Heart left ventricle (tissue), 16 donors: ENCODE measurements around the gene NRF1. TPM values are rescaled to one million over a fixed set of nuclear protein-coding genes. Genes with fewer than 3 reads are reported as not detected.

Source experiments
- ATAC-seq, 4 donors: fragments of 200-7000 bp; cut with Tn5 transposase; one replicate each; pipeline ENCODE4 v1.9.1; 2020 to 2022; ENCODE audit warnings: moderate library complexity in 4 of 4, mild to moderate bottlenecking in 3 of 4, moderate number of reproducible peaks in 1 of 4
- DNase-seq, 5 donors: peaks; one replicate each; pipeline ENCODE4 v3.0.0-alpha.2; 2020
- H3K27ac ChIP-seq, 12 donors: fragments of 200-600 bp; sonication (generic) in 4 of 12; one replicate each; pipeline versions ENCODE4 v1.5.0 to v1.8.0; 2016 to 2022; ENCODE audit warnings: mild to moderate bottlenecking in 2 of 12
- H3K27me3 ChIP-seq, 9 donors: fragments of 200-600 bp; sonication (generic) in 2 of 9; one replicate each; pipeline versions ENCODE4 v1.5.1 to v1.8.0; 2016 to 2022; ENCODE audit warnings: mild to moderate bottlenecking in 3 of 9
- H3K36me3 ChIP-seq, 9 donors: fragments of 200-600 bp; sonication (generic) in 2 of 9; one replicate each; pipeline versions ENCODE4 v1.5.0 to v1.8.0; 2018 to 2022; ENCODE audit warnings: mild to moderate bottlenecking in 2 of 9
- H3K4me1 ChIP-seq, 12 donors: fragments of 200-600 bp; sonication (generic) in 4 of 12; one replicate each; pipeline versions ENCODE4 v1.5.0 to v1.8.0; 2016 to 2022; ENCODE audit warnings: mild to moderate bottlenecking in 3 of 12
- H3K4me3 ChIP-seq, 12 donors: fragments of 200-600 bp; sonication (generic) in 4 of 12; one replicate each; pipeline versions ENCODE4 v1.5.0 to v1.8.0; 2017 to 2022; ENCODE audit warnings: mild to moderate bottlenecking in 9 of 12, moderate library complexity in 4 of 12
- H3K9me3 ChIP-seq, 12 donors: fragments of 200-600 bp; sonication (generic) in 4 of 12; one replicate each; pipeline versions ENCODE4 v1.5.0 to v1.8.0; 2016 to 2022; ENCODE audit warnings: mild to moderate bottlenecking in 1 of 12
- POLR2A ChIP-seq, 2 donors: fragments of 450-650 bp; IDR thresholded peaks; one replicate each; pipeline ENCODE4 v1.6.1; 2017; ENCODE audit warnings: antibody characterized with exemption in 2 of 2, mild to moderate bottlenecking in 2 of 2, moderate library complexity in 2 of 2
- WGBS, 4 donors: extraction: QIAGEN DNeasy Blood & Tissue Kit in 2 of 4; methylation state at CpG; one replicate each; pipeline versions ENCODE4 v1.1.5 to v1.1.7; 2013 to 2018; 5-methylcytosine and 5-hydroxymethylcytosine counted together
- intact Hi-C, 10 donors: fragments of 100-400 bp; cut with DNase I; formaldehyde crosslinking; loops; one replicate each; pipeline versions ENCODE4 v1.11.1 to v1.14.2; 2022
- polyA plus RNA-seq, 2 donors: library from polyadenylated mRNA; stranded (reverse); fragments of 200-250 nt; gene quantifications; one replicate each; pipeline ENCODE4 v1.2.3, GENCODE V29; 2013
- total RNA-seq, 9 donors: library from RNA; depleted of rRNA in 2 of 9; stranded (reverse); fragments of >200 nt in 2 of 9; fragmentation: NEBNext Ultra II Directional in 3 of 9; extraction: Animal tissue kit (Norgen Biotek cat#: 25700) in 3 of 9; gene quantifications; one replicate each; pipeline versions ENCODE4 v1.1.0 to v1.2.4, GENCODE V29; 2016 to 2023
- TF ChIP-seq, protein P1 (sequence below), 12 donors: fragments of 200-600 bp; sonication (generic) in 4 of 12; IDR thresholded peaks; one replicate each; pipeline versions ENCODE4 v1.5.0 to v1.8.0; 2018 to 2022; ENCODE audit warnings: antibody characterized with exemption in 12 of 12, mild to moderate bottlenecking in 5 of 12
- donor health status: ischemic (EF 13 %, LVEDD 7.1; RV severe dilation, severe dysfunction).
- donor health status: healthy with polysubstance abuse.
- donor health status: DM: no; HTN: yes; CAD: no.
- donor health status: DM: no; HTN: no; CAD: no.
- donor health status: ischemic (EF 25% LVEDD 6.9; RV normal size, moderate dysfunction).
- donor health status: ischemic (EF 25% LVEDD 5.7; RV mildly dilated, moderate dysfunction).
- donor health status: healthy.
- donor health status: DM: yes; HTN: yes; CAD: no.
- donor health status: ischemic (EF 35%, LVEDD 5.7; RV mildly dilated, moderate dysfunction).
- donor health status: nonischemic (EF 11% LVEDD 7.7; RV severe dilation, severe dysfunction).
- donor health status: DM: yes; HTN: yes; CAD: no.
- donor health status: PGD.
- donor health status: ischemic (EF 29% LVEDD 5.4; RV normal size, mild dysfunction).
- donor health status: nonischemic (EF 23%, LVEDD 6.1; RV moderate dilation, normal function).

The NRF1 gene
- total and polyA plus RNA-seq, 11 donors = 6.2 to 20.7 (median 11.9) TPM

DNA sequence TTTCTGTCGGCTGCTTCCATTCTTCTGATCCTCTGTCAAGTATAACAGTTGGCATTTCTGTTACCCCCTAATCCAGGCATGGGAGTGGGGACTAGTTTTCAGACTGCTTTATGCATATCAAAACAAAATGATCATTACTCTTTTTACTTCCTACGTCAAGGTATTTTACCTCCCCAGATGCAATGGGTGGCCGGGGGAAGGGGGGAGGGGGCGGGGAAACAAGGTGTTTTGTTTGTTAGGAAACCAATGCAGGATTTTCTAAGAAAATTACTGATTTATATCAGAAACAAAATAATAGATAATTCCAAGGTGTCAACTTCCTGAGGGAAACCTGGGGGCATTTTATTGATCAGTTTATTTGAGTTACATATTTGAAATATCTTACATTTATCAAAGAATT is 66.3 kb downstream of the NRF1 start:
- WGBS, 4 donors = 91 to 97% (median 96%) methylated on average over 4 of the region's 4 CpGs
- no peak overlapping the region for H3K4me3 ChIP-seq

DNA sequence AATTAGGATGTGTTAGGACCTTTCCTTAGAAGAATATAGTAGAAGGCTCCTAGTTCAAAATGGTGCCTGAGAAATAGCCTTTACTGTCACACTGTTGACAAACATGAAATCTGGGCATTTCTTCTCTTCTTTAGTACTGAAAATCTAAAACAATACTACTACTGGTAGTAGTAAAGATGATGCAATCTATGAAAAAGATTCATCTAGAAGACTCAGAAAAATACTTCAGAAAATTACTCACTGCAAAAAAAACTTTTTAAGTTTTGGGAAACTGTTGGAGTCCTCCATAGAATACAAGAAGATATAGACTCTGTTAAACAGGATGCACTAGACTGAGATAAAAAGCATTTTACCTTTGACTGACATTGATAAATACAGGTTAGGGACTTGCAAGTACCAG is 67.1 kb downstream of the NRF1 start:
- ATAC-seq = no peak
- no peak for TF ChIP-seq POLR2A (IDR thresholded peaks at IDR 0.05)
- TF ChIP-seq, protein P1, sequence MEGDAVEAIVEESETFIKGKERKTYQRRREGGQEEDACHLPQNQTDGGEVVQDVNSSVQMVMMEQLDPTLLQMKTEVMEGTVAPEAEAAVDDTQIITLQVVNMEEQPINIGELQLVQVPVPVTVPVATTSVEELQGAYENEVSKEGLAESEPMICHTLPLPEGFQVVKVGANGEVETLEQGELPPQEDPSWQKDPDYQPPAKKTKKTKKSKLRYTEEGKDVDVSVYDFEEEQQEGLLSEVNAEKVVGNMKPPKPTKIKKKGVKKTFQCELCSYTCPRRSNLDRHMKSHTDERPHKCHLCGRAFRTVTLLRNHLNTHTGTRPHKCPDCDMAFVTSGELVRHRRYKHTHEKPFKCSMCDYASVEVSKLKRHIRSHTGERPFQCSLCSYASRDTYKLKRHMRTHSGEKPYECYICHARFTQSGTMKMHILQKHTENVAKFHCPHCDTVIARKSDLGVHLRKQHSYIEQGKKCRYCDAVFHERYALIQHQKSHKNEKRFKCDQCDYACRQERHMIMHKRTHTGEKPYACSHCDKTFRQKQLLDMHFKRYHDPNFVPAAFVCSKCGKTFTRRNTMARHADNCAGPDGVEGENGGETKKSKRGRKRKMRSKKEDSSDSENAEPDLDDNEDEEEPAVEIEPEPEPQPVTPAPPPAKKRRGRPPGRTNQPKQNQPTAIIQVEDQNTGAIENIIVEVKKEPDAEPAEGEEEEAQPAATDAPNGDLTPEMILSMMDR (IDR thresholded peaks at IDR 0.05) = no peak
- no peak for DNase-seq
- H3K27ac ChIP-seq = no peak overlapping the region
- no peak overlapping the region for H3K4me3 ChIP-seq
- no peaks in the 10 kb centered on the region for H3K4me1 ChIP-seq
- H3K9me3 ChIP-seq = peaks cover 0 to 15% (median 7%) of the 10 kb centered on the region in 12 donors
- peaks cover 0 to 60% (median 30%) of the 10 kb centered on the region in 9 donors for H3K36me3 ChIP-seq
- intact Hi-C loops = loop anchor here in 1 of 10 donors (10.0 kb wide), 1 partner anchor 336 kb away; no protein-coding TSS in a partner anchor
- no peaks in the 10 kb centered on the region for H3K27me3 ChIP-seq

More for the DNA sequence above, 66.3 kb downstream of the NRF1 start:
- Histone ChIP-seq H3K27me3 (no peaks in the 10 kb centered on the region), H3K27ac (no peak overlapping the region), H3K4me1 (no peaks in the 10 kb centered on the region), H3K9me3 (peaks cover 0 to 15% (median 7%) of the 10 kb centered on the region in 12 donors), H3K36me3 (peaks cover 0 to 66% (median 35%) of the 10 kb centered on the region in 9 donors)
- ATAC-seq (no peak), DNase-seq (no peak)
- intact Hi-C loops = loop anchor here in 1 of 10 donors (10.0 kb wide), 1 partner anchor 337 kb away; no protein-coding TSS in a partner anchor
- TF ChIP-seq, protein P1 (IDR thresholded peaks at IDR 0.05) = no peak
- TF ChIP-seq POLR2A (IDR thresholded peaks at IDR 0.05) = no peak

DNA sequence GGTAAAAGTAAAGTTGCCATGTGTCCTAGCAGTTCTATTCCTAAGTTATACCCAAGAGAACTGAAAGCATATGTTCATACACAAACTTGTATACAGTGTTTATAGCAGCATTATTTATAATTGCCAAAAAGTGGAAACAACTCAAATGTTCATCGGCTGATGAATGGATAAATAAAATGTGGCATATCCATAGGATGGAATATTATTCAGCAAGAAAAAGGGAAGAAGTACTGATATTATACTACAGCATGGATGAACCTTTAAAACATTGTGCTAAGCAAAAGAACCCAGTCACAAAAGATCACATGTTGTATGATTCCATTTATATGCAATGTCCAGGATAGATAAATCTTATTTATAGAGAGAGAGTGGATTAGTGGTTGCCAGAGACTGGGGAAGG is 68.9 kb downstream of the NRF1 start:
- ATAC-seq = no peak
- 92 to 99% (median 98%) methylated on average over 1 of the region's 1 CpG for WGBS, 4 donors
- no peaks in the 10 kb centered on the region for H3K27me3 ChIP-seq
- no peak overlapping the region for H3K27ac ChIP-seq
- H3K9me3 ChIP-seq = peaks cover 0 to 8% (median 2%) of the 10 kb centered on the region in 12 donors
- peaks cover 0 to 48% (median 18%) of the 10 kb centered on the region in 9 donors for H3K36me3 ChIP-seq
- intact Hi-C loops = no loop called here
- peaks cover 0 to 9% (median 0%) of the 10 kb centered on the region in 12 donors for H3K4me1 ChIP-seq
- TF ChIP-seq POLR2A (IDR thresholded peaks at IDR 0.05) = no peak
- TF ChIP-seq, protein P1 (IDR thresholded peaks at IDR 0.05) = no peak
- no peak overlapping the region for H3K4me3 ChIP-seq
- no peak for DNase-seq

DNA sequence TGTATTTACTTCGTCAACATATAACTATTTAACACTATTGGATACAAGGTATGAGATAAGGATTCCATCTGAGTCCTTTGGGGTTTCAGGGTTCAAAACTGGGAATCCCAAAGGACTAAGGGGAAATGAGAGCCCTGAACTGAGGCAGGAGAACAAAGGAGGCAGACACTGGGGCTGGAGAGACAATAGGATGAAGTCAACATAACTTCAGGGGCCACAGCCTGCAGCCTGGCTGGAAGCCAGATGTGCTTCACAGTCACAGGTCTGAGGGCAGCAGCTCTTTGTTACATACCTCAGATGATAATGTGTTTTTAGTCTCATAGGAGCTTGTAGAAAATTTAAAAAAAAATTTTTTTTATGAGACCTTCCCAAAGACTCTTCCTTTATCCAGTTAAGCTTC is 73.3 kb downstream of the NRF1 start:
- no peak for TF ChIP-seq POLR2A (IDR thresholded peaks at IDR 0.05)
- TF ChIP-seq, protein P1 (IDR thresholded peaks at IDR 0.05) = no peak
- 83 to 87% (median 87%) methylated on average over 1 of the region's 1 CpG for WGBS, 4 donors
- Histone ChIP-seq H3K27me3 (no peaks in the 10 kb centered on the region), H3K4me1 (peaks cover 0 to 18% (median 0%) of the 10 kb centered on the region in 12 donors), H3K4me3 (no peak overlapping the region), H3K36me3 (peaks cover 0 to 8% (median 0%) of the 10 kb centered on the region in 9 donors), H3K9me3 (no peaks in the 10 kb centered on the region), H3K27ac (no peak overlapping the region)
- peak in 1 of 4 donors; percentile 37 for ATAC-seq
- DNase-seq = peak in 3 of 5 donors; percentile 26 to 40 (median 35)
- intact Hi-C loops = no loop called here
